ENCODE data around the gene CEP192. TPM values are rescaled to one million over a fixed set of nuclear protein-coding genes. Genes with fewer than 3 reads are reported as not detected.

Gene CEP192
- total and polyA plus RNA-seq, 3 donors from 2014 or later, result 34.1 to 77.3 (median 61.2) TPM

- intact Hi-C loops (cut with DNase I; ENCODE audit: low total_unique reads), result no loop called here
- H3K4me1 ChIP-seq, result peaks cover 7% of the 10 kb centered on the region
- H3K4me3 ChIP-seq, result no peak overlapping the region
- TF ChIP-seq POLR2A (IDR thresholded peaks at IDR 0.05) (no peak), CTCF (IDR thresholded peaks at IDR 0.05) (no peak)
- no peak overlapping the region for H3K27ac ChIP-seq
- no peaks in the 10 kb centered on the region for H3K9me3 ChIP-seq
- no peaks in the 10 kb centered on the region for H3K27me3 ChIP-seq
- DNase-seq, result no peak
- no peaks in the 10 kb centered on the region for H3K36me3 ChIP-seq (ENCODE audit: low read depth, missing control alignments)
- 82 to 90% methylated on average over 4 of the region's 4 CpGs for WGBS, 2 donors
Measured at GRCh38 chr18:13051950-13052349, 60.8 kb downstream of the CEP192 start.

GRCh38 chr18:13054336-13054735 lies 63.2 kb downstream of the CEP192 start:
- 60 to 82% methylated on average over 2 of the region's 2 CpGs for WGBS, 2 donors
- Histone ChIP-seq H3K27ac (no peak overlapping the region), H3K9me3 (no peaks in the 10 kb centered on the region), H3K27me3 (no peaks in the 10 kb centered on the region), H3K4me3 (no peak overlapping the region), H3K4me1 (peaks cover 11% of the 10 kb centered on the region), H3K36me3 (ENCODE audit: low read depth, missing control alignments) (no peaks in the 10 kb centered on the region)
- intact Hi-C loops (cut with DNase I; ENCODE audit: low total_unique reads), result no loop called here
- no peak for DNase-seq
- TF ChIP-seq POLR2A (IDR thresholded peaks at IDR 0.05), result no peak
- no peak for TF ChIP-seq CTCF (IDR thresholded peaks at IDR 0.05)

GRCh38 chr18:13061630-13062189 lies 70.5 kb downstream of the CEP192 start:
- no peak for DNase-seq
- TF ChIP-seq POLR2A (IDR thresholded peaks at IDR 0.05) (no peak), CTCF (IDR thresholded peaks at IDR 0.05) (no peak)
- Histone ChIP-seq H3K27ac (no peak overlapping the region), H3K36me3 (ENCODE audit: low read depth, missing control alignments) (no peaks in the 10 kb centered on the region), H3K9me3 (no peaks in the 10 kb centered on the region), H3K4me1 (peaks cover 5% of the 10 kb centered on the region), H3K4me3 (no peak overlapping the region), H3K27me3 (no peaks in the 10 kb centered on the region)
- intact Hi-C loops (cut with DNase I; ENCODE audit: low total_unique reads), result no loop called here
- 80 to 87% methylated on average over 4 of the region's 4 CpGs for WGBS, 2 donors

GRCh38 chr18:13067124-13067523 lies 76.0 kb downstream of the CEP192 start:
- Histone ChIP-seq H3K9me3 (no peaks in the 10 kb centered on the region), H3K27ac (no peak overlapping the region), H3K27me3 (no peaks in the 10 kb centered on the region), H3K4me3 (no peak overlapping the region), H3K4me1 (no peaks in the 10 kb centered on the region), H3K36me3 (ENCODE audit: low read depth, missing control alignments) (no peaks in the 10 kb centered on the region)
- WGBS, 2 donors, result 91% methylated on average over 4 of the region's 4 CpGs
- TF ChIP-seq POLR2A (IDR thresholded peaks at IDR 0.05) (no peak), CTCF (IDR thresholded peaks at IDR 0.05) (no peak)
- intact Hi-C loops (cut with DNase I; ENCODE audit: low total_unique reads), result no loop called here
- no peak for DNase-seq

- H3K36me3 ChIP-seq (ENCODE audit: low read depth, missing control alignments), result no peaks in the 10 kb centered on the region
Measured at GRCh38 chr18:13067966-13068365, 76.8 kb downstream of the CEP192 start.

More at GRCh38 chr18:13067966-13068365, 76.8 kb downstream of the CEP192 start:
- intact Hi-C loops (cut with DNase I; ENCODE audit: low total_unique reads), result no loop called here
- Histone ChIP-seq H3K4me1 (no peaks in the 10 kb centered on the region), H3K27me3 (no peaks in the 10 kb centered on the region), H3K27ac (no peak overlapping the region), H3K9me3 (no peaks in the 10 kb centered on the region), H3K4me3 (no peak overlapping the region)
- TF ChIP-seq CTCF (IDR thresholded peaks at IDR 0.05), result no peak
- TF ChIP-seq POLR2A (IDR thresholded peaks at IDR 0.05), result no peak
- WGBS, 2 donors, result 92 to 94% methylated on average over 7 of the region's 7 CpGs
- no peak for DNase-seq

Measured in testis (tissue), 3 donors.